Inflammatory macrophage treated with lipopolysaccharide for 4 hours (primary cell): Measurements from ENCODE around the gene UGGT1.
"Not testable (repeated sequence)": the region's sequence is repeated elsewhere in the genome, so short reads cannot be mapped to it uniquely, and the experiment has no call there.

ENCODE experiments used
- DNase-seq: peaks from one replicate; pipeline ENCODE4 v3.0.0-alpha.2; 2020

Gene UGGT1

GRCh38 chr2:128178149-128178649 lies 87.2 kb downstream of the UGGT1 start:
- no peak for DNase-seq

- peak; percentile 67 for DNase-seq
These were observed 87.9 kb downstream of the UGGT1 start for GRCh38 chr2:128178650-128179460.

GRCh38 chr2:128179461-128179755 lies 88.4 kb downstream of the UGGT1 start:
- DNase-seq = no peak

GRCh38 chr2:128180031-128180430 lies 89.0 kb downstream of the UGGT1 start:
- DNase-seq = no peak

- no peak for DNase-seq
These were observed 94.6 kb downstream of the UGGT1 start for GRCh38 chr2:128185576-128185975.

GRCh38 chr2:128187032-128187654 lies 96.1 kb downstream of the UGGT1 start:
- DNase-seq = no peak

- DNase-seq = peak; percentile 15
These were observed 104.5 kb downstream of the UGGT1 start for GRCh38 chr2:128195435-128195984.

GRCh38 chr2:128196026-128196425 lies 105.0 kb downstream of the UGGT1 start:
- DNase-seq = no peak

GRCh38 chr2:128196471-128196931 lies 105.5 kb downstream of the UGGT1 start:
- peak; percentile 78 for DNase-seq

GRCh38 chr2:128197059-128197458 lies 106.1 kb downstream of the UGGT1 start:
- DNase-seq = no peak

GRCh38 chr2:128198656-128199055 lies 107.7 kb downstream of the UGGT1 start:
- DNase-seq = no peak

GRCh38 chr2:128199141-128199540 lies 108.1 kb downstream of the UGGT1 start:
- DNase-seq = no peak

- DNase-seq = no peak
These were observed 111.8 kb downstream of the UGGT1 start for GRCh38 chr2:128202791-128203190.

GRCh38 chr2:128206245-128206644 lies 115.2 kb downstream of the UGGT1 start:
- no peak for DNase-seq

- DNase-seq = no peak
These were observed 117.0 kb downstream of the UGGT1 start for GRCh38 chr2:128208023-128208422.

- not testable (repeated sequence) for DNase-seq
These were observed 117.8 kb downstream of the UGGT1 start for GRCh38 chr2:128208631-128209324.

- DNase-seq = no peak
These were observed 123.3 kb downstream of the UGGT1 start for GRCh38 chr2:128214251-128214650.

GRCh38 chr2:128214866-128215460 lies 124.0 kb downstream of the UGGT1 start:
- no peak for DNase-seq

GRCh38 chr2:128215897-128216642 lies 125.1 kb downstream of the UGGT1 start:
- DNase-seq = no peak

- DNase-seq = peak; percentile 40
These were observed 126.7 kb downstream of the UGGT1 start for GRCh38 chr2:128217671-128218070.

- DNase-seq = no peak
These were observed 128.9 kb downstream of the UGGT1 start for GRCh38 chr2:128219891-128220290.

GRCh38 chr2:128227862-128228261 lies 136.9 kb downstream of the UGGT1 start:
- DNase-seq = no peak
